Caco-2 (cell line): ENCODE data around the gene KDM2B. TPM values are rescaled to one million over a fixed set of nuclear protein-coding genes. Genes with fewer than 3 reads are reported as not detected.

Source experiments
- BruUV-seq: library from RNA; stranded (reverse); fragments of 400-500 nt; replicated peaks from 2 replicates; lab custom pipeline; 2021; lab: Mats Ljungman, UMichigan
- CTCF ChIA-PET: fragments of 300-600 bp; sonication (Branson Sonifier 250); formaldehyde crosslinking; loops from one replicate; lab custom pipeline; 2022; ENCODE audit warnings: antibody characterized with exemption; lab: Charles Lee
- POLR2A ChIA-PET: fragments of 300-600 bp; sonication (Branson Sonifier 250); formaldehyde crosslinking; loops from one replicate; lab custom pipeline; 2022; ENCODE audit warnings: antibody characterized with exemption; lab: Charles Lee
- DNase-seq, 2 experiments: peaks; one replicate each; pipeline versions ENCODE4 v3.0.0 to v3.0.0-alpha.2; 2020 to 2022
- H3K27me3 ChIP-seq: replicated peaks from 2 replicates; pipeline ENCODE4 v1.6.0; 2011; ENCODE audit warnings: low read length; ENCODE audit not compliant: control insufficient read depth, insufficient read depth
- H3K36me3 ChIP-seq: 2 replicates; pipeline ENCODE4 v1.5.1; 2011; ENCODE audit warnings: low read length; ENCODE audit not compliant: control insufficient read depth, insufficient read depth
- H3K4me1 ChIP-seq: fragments of 250-450 bp; sonication (Bioruptor Pico); 2 replicates; pipeline ENCODE4 v1.5.1; 2020; ENCODE audit warnings: mild to moderate bottlenecking
- H3K4me3 ChIP-seq: 2 replicates; pipeline ENCODE4 v1.5.1; 2011; ENCODE audit warnings: low read depth, mild to moderate bottlenecking, control low read depth, low read length
- H3K9me3 ChIP-seq: fragments of 250-450 bp; sonication (Bioruptor Pico); 2 replicates; pipeline ENCODE4 v1.5.1; 2020; ENCODE audit warnings: mild to moderate bottlenecking, moderate library complexity
- H3K27ac Mint-ChIP-seq: one replicate; pipeline ENCODE4 v1.8.0; 2022; ENCODE audit warnings: mixed read lengths; ENCODE audit not compliant: unreplicated experiment
- H3K27me3 Mint-ChIP-seq: one replicate; pipeline ENCODE4 v1.8.0; 2022; ENCODE audit warnings: mixed read lengths; ENCODE audit not compliant: insufficient read depth, unreplicated experiment
- H3K36me3 Mint-ChIP-seq: one replicate; pipeline ENCODE4 v1.8.0; 2022; ENCODE audit warnings: mild to moderate bottlenecking, mixed read lengths; ENCODE audit not compliant: insufficient read depth, unreplicated experiment
- H3K4me1 Mint-ChIP-seq: one replicate; pipeline ENCODE4 v1.8.0; 2022; ENCODE audit warnings: low read depth, mixed read lengths; ENCODE audit not compliant: unreplicated experiment
- H3K4me3 Mint-ChIP-seq: one replicate; pipeline ENCODE4 v1.8.0; 2022; ENCODE audit warnings: mild to moderate bottlenecking, moderate library complexity, mixed read lengths; ENCODE audit not compliant: unreplicated experiment
- H3K9me3 Mint-ChIP-seq: one replicate; pipeline ENCODE4 v1.8.0; 2022; ENCODE audit warnings: mixed read lengths; ENCODE audit not compliant: unreplicated experiment
- CTCF ChIP-seq, 2 experiments: fragments of 200-600 bp in 1 of 2; IDR thresholded peaks; 1 replicate in 1 of 2; 2 replicates in 1 of 2; pipeline versions ENCODE4 v1.5.1 to v1.8.0; 2011 to 2022; ENCODE audit warnings: antibody characterized with exemption in 1 of 2, control low read depth in 1 of 2, inconsistent platforms in 1 of 2, low read depth in 1 of 2, low read length in 1 of 2, mild to moderate bottlenecking in 1 of 2, moderate library complexity in 1 of 2; ENCODE audit not compliant: insufficient read depth in 1 of 2, severe bottlenecking in 1 of 2, unreplicated experiment in 1 of 2
- intact Hi-C: fragments of 100-400 bp; cut with micrococcal nuclease; formaldehyde crosslinking; loops from one replicate; pipeline ENCODE4 v1.10.0; 2022; ENCODE audit not compliant: unreplicated experiment
- total RNA-seq: library from RNA; stranded (reverse); gene quantifications from 2 replicates; pipeline ENCODE4 v1.2.3, GENCODE V29; 2022

KDM2B gene
- total RNA-seq, 1 experiment from 2014 or later, result 48.4 TPM

GRCh38 chr12:121516437-121517011 lies 64.3 kb downstream of the KDM2B start:
- peak in 1 of 2 experiments; percentile 46 for DNase-seq
- Mint-ChIP-seq H3K9me3 (no peaks in the 10 kb centered on the region), H3K36me3 (peaks cover 43% of the 10 kb centered on the region), H3K4me3 (no peak overlapping the region), H3K27me3 (no peaks in the 10 kb centered on the region), H3K27ac (no peak overlapping the region), H3K4me1 (peaks cover 23% of the 10 kb centered on the region)
- no peak for TF ChIP-seq CTCF (IDR thresholded peaks at IDR 0.05; ENCODE audit: insufficient read depth in 1 of 2, low read depth in 1 of 2, low read length in 1 of 2, severe bottlenecking in 1 of 2, unreplicated experiment in 1 of 2)
- intact Hi-C loops, result no loop called here
- POLR2A ChIA-PET, result no interaction called here
- no peaks in the 10 kb centered on the region for H3K9me3 ChIP-seq
- BruUV-seq, result no TSS peak
- H3K4me1 ChIP-seq, result peaks cover 7% of the 10 kb centered on the region; the same call in 1 of the 2 replicates
- CTCF ChIA-PET, result interaction anchor here (0.6 kb wide), 1 partner anchor 156 kb away, joined by 4 read pairs; no protein-coding TSS in a partner anchor
- H3K36me3 ChIP-seq, result no peaks in the 10 kb centered on the region
- H3K27me3 ChIP-seq, result no peaks in the 10 kb centered on the region
- H3K4me3 ChIP-seq, result no peak overlapping the region

- Mint-ChIP-seq H3K36me3 (peaks cover 40% of the 10 kb centered on the region), H3K9me3 (no peaks in the 10 kb centered on the region), H3K4me3 (no peak overlapping the region), H3K4me1 (peaks cover 17% of the 10 kb centered on the region), H3K27me3 (no peaks in the 10 kb centered on the region), H3K27ac (no peak overlapping the region)
- H3K9me3 ChIP-seq, result no peaks in the 10 kb centered on the region
- BruUV-seq, result no TSS peak
- no peak for DNase-seq
- H3K4me1 ChIP-seq, result peaks cover 7% of the 10 kb centered on the region; the same call in 1 of the 2 replicates
- TF ChIP-seq CTCF (IDR thresholded peaks at IDR 0.05; ENCODE audit: insufficient read depth in 1 of 2, low read depth in 1 of 2, low read length in 1 of 2, severe bottlenecking in 1 of 2, unreplicated experiment in 1 of 2), result no peak
- intact Hi-C loops, result no loop called here
- ChIA-PET POLR2A (no interaction called here), CTCF (no interaction called here)
- no peak overlapping the region for H3K4me3 ChIP-seq
- no peaks in the 10 kb centered on the region for H3K36me3 ChIP-seq
- H3K27me3 ChIP-seq, result no peaks in the 10 kb centered on the region
Measured at GRCh38 chr12:121515615-121516014, 65.2 kb downstream of the KDM2B start.

- Mint-ChIP-seq H3K27me3 (no peaks in the 10 kb centered on the region), H3K4me3 (no peak overlapping the region), H3K9me3 (no peaks in the 10 kb centered on the region), H3K36me3 (peaks cover 46% of the 10 kb centered on the region), H3K4me1 (peaks cover 17% of the 10 kb centered on the region), H3K27ac (no peak overlapping the region)
- no peaks in the 10 kb centered on the region for H3K27me3 ChIP-seq
- no peak for DNase-seq
- no peak for TF ChIP-seq CTCF (IDR thresholded peaks at IDR 0.05; ENCODE audit: insufficient read depth in 1 of 2, low read depth in 1 of 2, low read length in 1 of 2, severe bottlenecking in 1 of 2, unreplicated experiment in 1 of 2)
- H3K36me3 ChIP-seq, result no peaks in the 10 kb centered on the region
- intact Hi-C loops, result no loop called here
- H3K9me3 ChIP-seq, result no peaks in the 10 kb centered on the region
- no TSS peak for BruUV-seq
- H3K4me3 ChIP-seq, result no peak overlapping the region
- H3K4me1 ChIP-seq, result peaks cover 7% of the 10 kb centered on the region; the same call in 1 of the 2 replicates
- CTCF ChIA-PET, result interaction anchor here (1.0 kb wide), 1 partner anchor 38 kb away, joined by 3 read pairs; no protein-coding TSS in a partner anchor
- POLR2A ChIA-PET, result no interaction called here
Measured at GRCh38 chr12:121514184-121514742, 66.6 kb downstream of the KDM2B start.
